NCI-H510A (cell line): ENCODE measurements around the gene ZFP90.
"Not testable (repeated sequence)": the region's sequence is repeated elsewhere in the genome, so short reads cannot be mapped to it uniquely, and the experiment has no call there.

Experiments used
- DNase-seq: peaks from one replicate; lab custom pipeline; 2025; lab: John Stamatoyannopoulos, UW

Gene ZFP90

DNA sequence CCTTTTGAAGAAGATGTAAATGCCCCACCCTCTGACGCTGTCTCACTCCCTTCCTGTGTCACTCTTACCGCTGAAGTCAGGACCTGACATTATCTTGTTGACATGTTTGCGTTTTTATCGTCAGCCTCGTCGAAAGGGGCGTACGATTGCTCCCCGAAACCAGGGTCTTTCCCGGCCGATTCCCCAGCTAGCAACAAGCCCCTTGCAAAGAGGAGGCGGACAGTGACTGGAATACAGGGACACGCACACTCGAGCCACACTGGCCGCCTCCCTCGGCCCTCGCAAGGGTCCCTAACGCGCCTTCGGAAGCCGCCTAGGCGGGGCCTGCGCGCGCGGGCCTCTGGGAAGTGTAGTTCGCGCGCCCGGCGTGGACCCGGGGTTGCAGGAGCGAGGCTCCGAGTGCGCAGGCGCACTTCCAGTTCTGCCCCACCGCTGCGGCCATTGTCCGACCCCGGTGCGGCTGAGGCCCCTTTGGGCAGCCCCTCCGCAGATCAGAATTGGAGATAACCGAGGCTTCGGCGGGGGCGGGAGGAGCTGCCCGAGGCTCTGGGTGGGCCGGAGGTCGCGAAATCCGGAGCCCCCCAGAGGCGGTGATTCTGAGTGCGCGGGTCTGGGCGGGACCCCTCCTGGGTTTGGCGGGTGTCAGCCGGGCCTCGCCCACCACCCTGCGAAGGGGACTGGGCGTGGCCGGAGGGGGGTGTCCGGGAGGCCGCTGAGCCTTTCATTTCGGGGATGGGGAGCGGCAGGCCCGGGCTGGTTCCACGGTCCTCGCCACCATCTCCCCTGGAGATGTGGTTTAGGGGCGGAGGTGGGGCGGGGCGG, at the start of gene ZFP90:
ZFP90 (plus strand) TSS at position 412 of the 822 bp plus-strand sequence. CDS start 502 bp downstream, outside the sequence.
- DNase-seq: peak; percentile 84

DNA sequence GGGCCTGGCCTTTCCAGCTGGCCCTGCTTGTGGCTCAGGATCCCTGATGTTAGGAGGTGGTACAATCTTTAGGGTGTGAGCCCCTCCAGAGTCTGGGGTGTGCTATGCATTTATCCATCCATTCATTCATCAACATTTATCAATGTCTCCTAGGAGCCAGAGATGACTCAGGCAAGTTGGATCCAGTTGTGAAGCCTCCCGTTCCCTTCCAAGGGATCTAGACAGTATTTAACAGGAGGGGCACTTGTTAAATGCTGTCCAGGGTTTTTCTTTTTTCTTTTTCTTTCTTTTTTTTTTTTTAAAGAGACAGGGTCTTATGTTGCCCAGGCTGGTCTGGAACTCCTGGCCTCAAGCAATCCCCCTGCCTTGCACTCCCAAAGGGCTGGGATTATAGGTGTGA, 48.7 kb upstream of the ZFP90 start:
- no peak for DNase-seq

DNA sequence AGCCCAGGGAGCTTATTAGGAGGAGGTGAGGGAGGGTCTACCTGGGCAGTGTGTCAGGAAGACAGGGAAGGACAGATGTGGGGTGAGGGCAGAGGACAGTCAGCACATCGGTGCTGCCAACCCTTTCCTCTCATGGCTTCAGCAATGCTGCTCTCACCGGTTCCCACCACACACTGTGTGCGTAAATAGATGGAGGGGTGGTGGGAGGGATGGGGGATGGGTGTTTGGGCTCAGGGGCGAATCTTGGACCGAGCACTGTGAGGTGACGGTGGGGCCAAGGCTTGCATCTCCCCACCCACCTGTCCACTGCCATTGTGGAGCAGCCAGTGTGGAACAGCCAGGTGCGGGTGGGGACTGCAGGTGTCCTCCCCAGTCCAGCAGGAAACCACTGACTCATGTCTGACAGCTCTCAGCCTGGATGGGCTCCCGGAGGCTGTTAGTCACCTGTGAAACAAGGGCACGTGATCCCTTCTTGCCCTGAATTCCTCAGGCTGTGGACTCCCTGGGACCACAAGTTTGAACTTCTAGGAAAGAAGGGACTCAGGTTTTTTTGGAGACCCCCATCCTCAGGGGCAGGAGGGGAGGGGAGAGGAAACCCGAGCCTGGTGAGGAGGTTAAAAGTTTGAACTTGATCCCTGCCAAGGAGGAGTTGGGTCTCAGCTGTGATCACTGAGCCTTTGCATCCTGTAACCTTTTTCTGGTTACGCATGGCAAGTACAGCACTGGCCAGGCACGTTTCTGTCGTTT, 48.1 kb upstream of the ZFP90 start:
- DNase-seq: peak; percentile 35

DNA sequence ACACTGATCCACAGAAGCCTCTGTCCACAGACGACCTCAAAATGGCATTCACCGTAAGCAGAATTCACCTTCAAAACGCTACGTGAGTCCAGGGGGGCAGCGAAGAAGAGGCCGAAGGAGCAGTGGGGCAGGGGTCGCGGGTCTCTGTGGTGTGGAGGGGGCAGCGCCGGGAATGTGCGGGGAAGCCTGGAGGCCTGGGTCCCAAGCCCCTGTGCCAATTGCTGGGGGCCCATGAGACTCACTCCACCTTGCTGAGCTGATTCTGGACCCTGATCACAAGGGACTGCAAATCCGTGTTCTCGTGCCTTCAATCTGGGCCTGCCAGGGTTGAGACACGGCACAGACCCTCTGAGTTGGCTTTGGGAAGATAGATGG, 47.5 kb upstream of the ZFP90 start:
- no peak for DNase-seq

DNA sequence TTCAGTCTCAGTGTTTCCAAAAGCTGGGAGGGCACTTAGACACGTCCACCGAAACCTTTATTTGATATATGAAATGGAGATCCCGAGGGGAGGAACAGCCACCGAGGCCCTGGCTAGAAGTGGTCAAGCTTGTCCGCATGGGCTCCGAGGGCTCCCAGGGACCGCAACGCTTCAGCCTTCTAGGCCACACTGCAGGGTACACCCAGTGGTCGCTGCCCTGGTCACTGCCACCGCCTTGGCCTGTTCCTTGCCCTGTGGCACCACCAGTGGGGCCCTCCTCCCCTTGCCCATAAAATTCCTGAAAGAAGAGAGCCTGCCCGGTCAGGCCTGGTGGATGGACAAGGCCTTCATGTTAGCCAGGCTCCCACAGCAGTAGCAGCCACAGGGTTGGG, 46.9 kb upstream of the ZFP90 start:
- no peak for DNase-seq

DNA sequence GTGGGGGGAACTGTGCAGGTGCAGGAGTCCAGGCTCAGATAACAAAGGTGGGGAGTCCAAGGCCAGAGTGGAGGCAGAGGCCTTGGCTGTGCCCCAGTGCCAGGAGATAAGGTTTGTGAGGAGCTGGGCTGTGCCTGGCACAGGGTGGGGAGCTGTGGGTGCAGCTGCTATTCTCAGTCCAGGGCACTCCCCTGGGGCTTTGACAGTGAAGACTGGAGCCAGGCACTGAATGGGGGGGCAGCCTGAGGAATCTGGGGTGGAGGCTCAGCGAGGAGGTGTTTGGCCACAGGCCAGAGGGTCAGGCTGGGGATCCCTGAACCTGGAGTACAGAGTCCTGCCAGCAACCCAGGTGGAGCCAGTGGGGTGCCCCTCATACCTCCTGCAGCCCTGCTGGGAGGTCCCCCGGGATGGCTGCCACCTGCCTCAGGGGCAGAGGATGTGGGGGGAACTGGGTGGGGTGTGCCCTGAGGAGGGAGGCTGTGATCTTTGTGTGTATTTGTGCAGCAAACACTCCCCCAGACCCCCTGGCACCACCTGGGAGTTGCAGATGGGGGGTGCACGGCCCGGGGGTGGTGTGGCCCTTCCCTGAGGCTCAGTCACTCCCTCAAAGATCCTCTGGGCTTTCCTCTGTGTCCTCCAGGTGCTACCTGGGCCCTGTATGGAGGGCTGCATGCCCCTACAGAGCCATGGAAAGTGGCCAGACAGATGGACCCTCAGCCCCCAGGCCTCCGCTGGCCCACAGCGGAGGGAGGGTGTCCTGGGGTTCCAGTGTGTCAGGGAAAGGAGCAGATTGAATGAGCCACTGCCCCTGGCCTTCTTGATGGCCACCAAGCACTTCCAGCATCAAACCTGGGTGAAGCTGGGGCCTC, 46.3 kb upstream of the ZFP90 start:
- no peak for DNase-seq

DNA sequence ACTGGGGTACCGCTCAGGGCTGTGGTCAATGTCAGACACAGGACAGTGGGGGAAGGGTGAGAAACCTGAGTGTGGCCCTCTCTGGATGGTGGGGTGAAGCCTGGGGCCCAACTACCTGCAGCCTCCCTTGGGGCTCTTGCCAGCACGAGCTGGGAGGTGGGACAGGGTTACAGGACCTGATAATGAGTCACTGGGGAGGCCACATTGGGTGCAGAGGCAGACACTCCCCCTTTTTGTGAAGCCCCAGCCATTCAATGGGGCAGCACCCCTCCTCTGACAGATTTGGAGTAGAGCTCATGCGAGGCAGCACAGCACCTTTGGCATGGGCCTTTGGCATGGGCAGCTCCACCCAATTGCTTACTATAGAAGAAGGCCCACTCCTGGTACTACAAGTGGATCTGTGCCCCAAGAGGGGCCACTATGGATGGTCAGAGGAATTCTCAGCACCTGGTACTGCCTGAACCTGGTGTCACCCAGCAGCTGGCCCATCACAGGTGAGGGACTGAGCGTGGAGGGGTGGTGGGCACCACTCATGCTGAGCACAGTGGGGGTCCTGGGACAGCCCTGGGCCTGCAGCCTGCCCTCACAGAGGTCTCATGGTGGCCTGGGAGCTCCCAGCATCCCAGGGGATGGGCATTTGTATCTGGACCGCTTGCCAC, 45.5 kb upstream of the ZFP90 start:
- DNase-seq: no peak

DNA sequence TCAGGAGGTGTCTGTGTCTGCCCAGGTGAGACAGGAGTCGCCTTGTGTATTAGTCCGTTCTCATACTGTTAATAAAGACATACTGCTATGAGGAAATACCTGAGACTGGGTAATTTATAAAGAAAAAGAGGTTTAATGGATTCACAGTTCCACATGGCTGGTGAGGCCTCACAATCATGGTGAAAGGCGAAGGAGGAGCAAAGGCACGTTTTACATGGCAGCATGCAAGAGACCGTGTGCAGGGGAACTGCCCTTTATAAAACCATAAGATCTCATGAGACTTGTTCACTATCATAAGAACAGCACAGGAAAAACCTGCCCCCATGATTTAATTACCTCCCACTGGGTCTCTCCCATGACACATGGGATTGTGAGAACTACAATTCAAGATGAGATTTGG, 44.8 kb upstream of the ZFP90 start:
- not testable (repeated sequence) for DNase-seq

DNA sequence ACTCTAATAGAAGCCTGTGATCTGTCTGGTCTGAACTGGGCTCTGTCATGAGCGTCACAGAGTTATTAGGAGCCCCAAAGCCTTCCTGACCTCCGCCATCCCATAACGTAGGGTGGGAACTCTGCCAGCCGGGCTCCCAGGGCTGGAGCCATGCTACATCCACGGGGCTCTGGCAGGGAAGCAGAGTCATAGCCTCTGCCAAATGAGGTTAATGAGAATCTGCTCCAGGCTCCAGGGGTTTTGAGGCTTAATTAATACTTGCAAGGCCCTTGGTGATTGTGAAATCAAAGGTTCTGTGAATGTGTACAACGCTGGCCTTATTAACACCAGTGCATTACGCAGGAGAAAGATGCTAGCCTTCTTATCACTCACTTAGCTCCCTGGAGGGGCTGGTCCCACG, 42.4 kb upstream of the ZFP90 start:
- no peak for DNase-seq

DNA sequence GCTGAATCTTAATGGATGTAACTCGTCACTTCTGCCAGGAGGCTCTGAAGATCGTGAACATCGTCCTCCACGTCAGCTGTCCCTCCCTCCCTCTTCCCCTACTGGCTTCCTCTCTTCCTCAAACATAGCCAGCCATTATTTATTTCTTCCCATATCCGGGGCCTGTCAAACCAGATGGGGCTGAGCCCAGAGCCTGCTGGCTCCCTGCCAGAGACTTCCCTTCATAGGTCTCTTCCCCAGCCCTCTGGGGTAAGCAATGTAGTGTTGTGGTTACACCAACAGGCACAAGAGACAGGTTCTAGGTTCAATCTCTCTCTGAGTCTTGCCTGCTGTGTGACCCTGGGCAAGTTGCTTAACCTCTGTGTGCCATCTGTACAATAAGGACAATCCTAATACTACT, 40.1 kb upstream of the ZFP90 start:
- peak; percentile 54 for DNase-seq

DNA sequence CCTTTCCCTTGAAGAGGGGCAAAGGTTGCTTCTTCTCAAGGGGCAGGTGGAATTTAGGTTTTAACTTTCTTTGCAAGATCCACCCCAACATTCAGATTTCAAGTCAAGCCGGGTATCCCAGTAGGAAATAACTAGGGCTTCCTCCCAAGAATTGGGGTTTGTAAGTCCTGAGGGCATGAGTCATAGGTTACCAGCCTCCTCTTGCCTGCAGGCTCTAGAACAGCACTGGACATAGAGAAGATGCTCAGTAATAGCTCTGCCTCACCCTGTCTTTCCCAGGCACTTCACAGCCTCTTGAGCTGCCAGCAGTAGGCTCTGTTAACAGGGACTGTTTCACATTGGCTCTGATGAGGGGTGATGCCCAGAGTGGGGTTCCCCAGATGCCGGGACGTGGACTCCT, 35.8 kb upstream of the ZFP90 start:
- no peak for DNase-seq

DNA sequence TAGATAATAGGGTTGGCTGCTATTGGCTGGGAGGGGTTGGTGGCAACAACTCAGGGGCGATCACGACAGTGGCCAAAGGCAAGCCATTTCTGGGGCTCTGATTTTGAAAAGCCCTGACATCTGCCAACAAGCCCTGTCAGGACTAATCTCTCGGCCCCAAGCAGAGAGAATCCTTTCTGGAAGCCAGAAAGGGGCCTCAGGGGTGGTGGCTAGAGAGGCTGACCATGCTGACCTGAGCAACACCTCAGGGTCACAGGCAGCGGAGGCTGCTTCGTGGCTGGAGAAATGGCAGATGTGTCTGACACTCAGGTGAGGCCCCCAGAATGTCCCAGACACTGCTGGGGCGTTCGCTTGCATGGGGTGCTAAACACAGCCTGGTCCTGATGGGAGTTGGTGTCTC, 35.0 kb upstream of the ZFP90 start:
- no peak for DNase-seq

DNA sequence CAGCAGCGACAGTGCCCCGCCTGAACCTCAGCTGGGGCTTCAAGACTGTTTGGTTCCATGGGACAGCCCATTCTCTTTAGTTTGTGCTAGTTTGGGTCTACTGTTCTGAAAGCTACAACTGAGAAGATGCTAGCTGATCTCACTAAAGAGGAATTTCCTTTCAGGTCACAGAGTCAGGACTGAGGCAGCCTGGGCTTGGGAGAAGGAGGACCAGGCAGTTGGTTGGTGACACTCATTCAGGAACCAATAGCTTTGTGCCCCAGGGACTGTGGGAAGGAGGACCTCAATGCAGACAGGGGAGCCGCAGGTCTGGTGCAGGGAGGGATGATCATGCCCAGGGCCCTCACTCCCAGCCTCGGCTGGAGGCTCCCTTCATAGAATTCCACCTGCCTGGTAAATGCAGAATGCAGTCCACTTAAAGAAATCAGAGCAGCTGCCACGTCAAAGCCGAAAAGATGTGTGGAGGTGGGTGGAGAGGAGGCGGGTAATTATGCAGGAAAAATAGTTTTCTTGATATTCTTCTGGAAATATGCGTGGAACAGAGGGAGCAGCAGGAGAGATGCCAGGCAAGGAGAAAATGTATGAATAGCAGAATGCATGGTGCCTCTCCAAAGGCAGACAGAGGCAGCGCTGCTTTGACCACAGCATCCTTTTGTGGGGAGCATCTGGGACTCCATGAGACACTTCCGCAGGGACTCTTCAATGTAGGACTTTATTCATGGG, 32.6 kb upstream of the ZFP90 start:
- DNase-seq: no peak

DNA sequence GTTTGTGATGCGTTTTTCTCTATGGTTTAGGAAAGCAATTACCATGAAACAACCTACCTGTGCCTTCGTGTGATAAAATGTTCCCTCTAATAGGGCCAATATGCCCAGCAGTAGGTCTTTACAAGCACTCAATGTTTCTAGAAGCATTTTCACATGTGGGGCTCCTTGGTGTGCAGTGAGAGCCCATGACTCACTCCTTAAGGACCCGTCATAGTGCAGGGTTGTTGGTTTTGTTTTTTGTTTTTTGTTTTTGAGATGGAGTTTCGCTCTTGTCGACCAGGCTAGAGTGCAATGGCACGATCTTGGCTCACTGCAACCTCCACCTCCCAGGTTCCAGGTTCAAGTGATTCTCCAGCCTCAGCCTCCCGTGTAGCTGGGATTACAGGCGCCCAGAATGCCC, 31.1 kb upstream of the ZFP90 start:
- no peak for DNase-seq

DNA sequence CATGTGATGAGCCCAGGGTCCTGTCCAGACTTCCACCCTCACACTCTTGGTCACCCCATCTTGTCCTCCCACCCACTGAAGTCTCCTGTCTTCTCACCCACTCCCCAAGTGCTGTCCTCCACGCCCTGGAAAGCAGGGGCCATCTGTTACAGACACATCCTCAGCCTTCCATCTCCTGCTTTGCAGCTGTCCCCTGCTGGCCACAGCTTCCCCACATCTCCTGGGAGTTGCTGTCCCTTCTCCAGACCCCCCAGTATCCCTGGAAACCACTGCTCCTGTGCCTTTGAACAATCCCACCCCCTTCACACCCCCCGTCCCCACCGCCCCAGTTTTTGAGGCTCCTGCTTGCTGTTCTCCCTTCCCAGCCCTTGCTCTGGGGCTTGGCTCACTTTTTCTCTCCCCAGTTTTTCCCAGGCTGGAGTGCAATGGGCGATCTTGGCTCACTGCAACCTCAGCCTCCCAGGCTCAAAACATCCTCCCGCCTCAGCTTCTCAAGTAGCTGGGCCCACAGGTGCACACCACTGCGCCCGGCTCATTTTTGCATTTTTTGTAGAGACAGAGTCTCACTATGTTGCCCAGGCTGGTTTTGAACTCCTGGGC, 30.4 kb upstream of the ZFP90 start:
- DNase-seq: no peak

DNA sequence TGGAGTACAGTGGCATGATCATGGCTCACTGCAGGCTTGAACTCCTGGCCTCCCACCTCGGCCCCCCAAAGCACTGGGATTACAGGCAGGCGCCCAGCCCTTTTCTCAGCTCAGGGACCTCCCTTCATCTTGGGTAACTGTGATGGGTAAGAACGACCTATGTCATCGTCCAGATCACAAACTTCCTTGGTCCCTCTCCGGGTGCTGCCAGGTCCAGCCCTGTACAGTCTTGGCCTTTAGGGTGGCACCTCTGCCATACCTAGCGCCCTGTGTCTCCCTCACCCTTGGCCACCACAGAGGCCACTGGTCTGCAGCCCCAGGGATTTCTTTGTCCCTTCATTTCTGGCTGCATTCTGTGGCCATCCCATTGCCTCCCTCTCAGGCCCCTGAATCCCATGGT, 29.7 kb upstream of the ZFP90 start:
- no peak for DNase-seq

DNA sequence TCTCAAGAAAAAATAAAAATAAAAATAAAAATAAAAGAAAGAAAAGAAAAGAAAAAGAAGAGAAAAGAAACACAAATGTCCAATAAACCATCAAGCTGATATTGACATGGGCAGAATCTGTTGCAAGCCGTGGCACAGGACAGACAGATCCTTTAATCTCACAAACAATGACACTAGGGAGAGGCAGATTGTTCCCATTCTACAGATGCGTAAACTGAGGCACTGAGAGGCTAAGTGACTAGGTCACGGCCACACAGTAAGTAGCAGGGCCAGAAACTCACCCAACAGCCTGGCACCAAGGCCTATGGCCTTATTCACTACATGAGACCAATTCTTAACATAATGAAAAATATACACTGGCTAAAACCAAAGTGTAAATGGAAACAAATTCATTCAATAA, 28.3 kb upstream of the ZFP90 start:
- no peak for DNase-seq

DNA sequence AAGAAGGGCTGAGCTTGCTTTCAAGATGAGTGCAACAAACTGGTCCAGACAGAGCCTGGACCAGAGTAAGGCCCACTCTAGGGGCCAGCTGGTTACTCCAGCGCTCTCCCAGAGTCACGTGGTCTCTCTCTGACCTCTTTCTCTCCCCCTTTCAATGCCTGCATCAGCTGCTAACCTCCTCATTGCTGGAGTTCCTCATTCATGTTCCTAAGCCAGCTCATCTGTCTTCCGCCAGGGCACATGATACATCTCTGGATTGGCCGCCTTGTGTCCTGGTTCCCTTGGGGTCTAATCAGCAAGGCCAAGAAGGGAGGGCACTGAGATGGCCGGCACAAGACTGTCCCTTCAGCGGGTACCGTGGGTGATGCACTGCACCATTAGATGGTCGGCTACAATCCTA, 26.9 kb upstream of the ZFP90 start:
- no peak for DNase-seq

DNA sequence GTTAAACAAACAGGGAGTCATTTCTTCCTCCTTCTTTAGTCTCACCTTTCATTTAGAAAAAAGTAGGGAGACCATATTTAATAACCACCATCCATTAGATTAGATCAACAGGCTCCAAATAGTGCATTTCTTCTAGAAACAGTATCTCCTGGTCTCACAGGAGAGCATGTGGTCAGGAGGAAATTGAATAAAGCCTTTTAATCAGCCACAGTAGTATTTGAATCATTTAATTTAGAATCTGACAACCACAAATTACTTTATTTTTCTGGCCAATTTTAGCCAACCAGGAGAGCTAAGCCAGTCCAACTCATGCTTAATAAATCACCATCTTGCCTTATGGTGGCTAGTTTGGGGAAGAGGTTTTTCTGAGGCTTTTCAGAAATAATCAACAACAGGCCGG, 26.3 kb upstream of the ZFP90 start:
- DNase-seq: no peak

DNA sequence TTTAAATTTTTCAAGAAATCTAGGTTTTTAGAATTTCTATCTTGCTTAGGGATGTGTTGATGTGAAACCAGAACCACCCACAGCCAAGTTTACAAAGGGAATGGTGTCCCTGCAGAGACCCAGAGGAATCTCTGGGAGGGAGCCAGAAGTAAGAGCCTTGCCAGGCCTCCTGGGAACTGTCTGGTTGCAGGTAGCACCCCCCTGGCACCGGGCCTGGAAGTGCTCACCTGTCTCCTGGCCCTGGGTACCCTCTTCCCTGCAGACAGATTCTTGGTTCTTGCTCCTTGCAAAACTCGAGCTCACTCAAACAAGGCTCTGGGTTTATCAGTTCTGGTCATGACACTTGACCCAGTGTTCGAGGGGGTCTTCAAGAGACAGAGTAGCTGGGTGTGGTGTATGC, 24.6 kb upstream of the ZFP90 start:
- no peak for DNase-seq

DNA sequence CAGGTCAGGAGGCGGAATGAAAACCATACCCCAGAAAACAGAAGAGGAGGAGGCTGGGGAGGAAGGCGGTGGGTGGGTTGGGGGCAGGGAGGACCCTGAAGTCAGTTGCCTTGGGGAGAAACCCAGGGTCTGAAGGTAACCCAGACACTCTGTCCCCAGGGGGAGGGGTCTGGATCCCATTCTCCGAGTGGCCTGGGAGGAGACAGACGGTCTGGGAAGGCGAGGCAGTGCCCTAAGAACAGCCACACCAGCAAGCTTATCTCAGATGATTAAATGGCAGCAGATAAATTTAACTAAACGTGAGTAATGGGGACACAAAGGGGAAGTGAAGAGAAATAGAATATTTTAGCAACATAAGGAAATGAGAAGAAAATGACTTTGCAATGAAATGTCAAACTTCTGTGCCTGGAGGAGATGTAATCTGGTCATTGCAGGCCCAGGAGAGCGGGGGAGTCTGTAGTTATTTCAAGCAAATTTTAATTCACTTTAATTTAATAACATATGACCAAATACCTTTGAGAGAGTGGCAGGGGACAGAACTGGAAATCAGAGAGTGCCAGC, 21.4 kb upstream of the ZFP90 start:
- no peak for DNase-seq
